ENCODE data around the gene FIGLA. TPM values are rescaled to one million over a fixed set of nuclear protein-coding genes. Genes with fewer than 3 reads are reported as not detected.

The FIGLA gene
- total RNA-seq, 1 experiment from 2014 or later: not detected

DNA sequence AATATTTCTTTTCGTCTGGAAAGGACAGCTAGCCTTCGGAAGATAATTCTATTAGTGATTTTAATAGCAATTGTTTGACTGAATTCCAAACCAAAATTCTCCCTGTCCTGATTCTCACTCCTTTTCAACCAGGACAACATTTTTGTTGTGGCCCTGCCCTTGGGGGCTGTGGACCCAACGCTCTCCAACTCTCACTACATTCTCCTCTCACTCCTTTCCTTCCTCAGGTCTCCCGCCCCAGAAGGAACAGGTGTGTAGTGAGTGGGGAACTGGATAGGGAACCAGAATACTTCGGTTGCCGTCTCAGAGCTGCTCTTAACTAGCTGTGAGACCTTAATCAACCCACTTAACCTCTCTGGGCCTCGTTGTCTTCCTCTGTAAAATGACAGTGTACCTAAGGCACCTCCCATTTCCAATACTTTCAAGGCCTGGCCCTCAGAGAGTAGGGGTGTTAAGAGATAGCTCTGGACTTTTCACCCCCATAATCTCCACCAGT, 21.8 kb downstream of the FIGLA start:
- no peak for DNase-seq

More for the DNA sequence above, 21.8 kb downstream of the FIGLA start:
- Mint-ChIP-seq H3K27ac (peak overlapping the region in 2 of 3 experiments; percentile 50 to 92; a peak in 5 of 7 replicates), H3K4me3 (peak overlapping the region; percentile 57 to 79), H3K27me3 (ENCODE audit: low read depth) (peaks cover 6% of the 10 kb centered on the region), H3K4me1 (peaks cover 48 to 59% of the 10 kb centered on the region in 2 experiments), H3K36me3 (ENCODE audit: insufficient read depth in 1 of 3, low read depth in 3 of 3) (peaks cover 4 to 7% (median 4%) of the 10 kb centered on the region in 3 experiments; a peak in 5 of 7 replicates), H3K9me3 (no peaks in the 10 kb centered on the region; a peak in 1 of 5 replicates)
- Histone ChIP-seq H3K9me3 (ENCODE audit: control insufficient read depth, low read depth, low read length) (no peaks in the 10 kb centered on the region), H3K79me2 (ENCODE audit: insufficient read depth, low read length) (peaks cover 24% of the 10 kb centered on the region; the same call in 1 of the 2 replicates), H3K27me3 (ENCODE audit: insufficient read depth, low read length) (no peaks in the 10 kb centered on the region), H2AFZ (ENCODE audit: low read length) (no peak overlapping the region), H3K27ac (ENCODE audit: insufficient read length, low read depth, low read length) (no peak overlapping the region), H3K23ac (ENCODE audit: insufficient read length, low read depth, low read length) (no peak overlapping the region), H4K8ac (replicated peaks; ENCODE audit: insufficient read length, low read depth, low read length) (no peak overlapping the region), H3K4ac (ENCODE audit: low read depth, low read length) (no peak overlapping the region), H2AK5ac (ENCODE audit: insufficient read length, low read length) (no peak overlapping the region), H4K20me1 (ENCODE audit: control insufficient read depth, insufficient read depth, insufficient read length) (no peaks in the 10 kb centered on the region), H3K14ac (ENCODE audit: insufficient read depth, low read length) (0 out of 2 replicates have a peak overlapping the region, but pooled peaks have one; percentile 38), H2BK12ac (ENCODE audit: insufficient read length, low read depth, low read length) (no peak overlapping the region), H3K4me1 (ENCODE audit: insufficient read depth, low read length) (peaks cover 16% of the 10 kb centered on the region; the same call in 1 of the 2 replicates), H3K9ac (ENCODE audit: extremely low read depth, insufficient read length, low read length) (no peak overlapping the region), H3K23me2 (ENCODE audit: insufficient read length, low read depth, low read length, poor library complexity, severe bottlenecking) (peaks cover 5% of the 10 kb centered on the region), H2BK120ac (ENCODE audit: low read depth, low read length, poor library complexity, severe bottlenecking) (no peak overlapping the region), H3K79me1 (ENCODE audit: insufficient read depth, low read depth, low read length, poor library complexity, severe bottlenecking) (no peaks in the 10 kb centered on the region), H3K56ac (ENCODE audit: insufficient read length, low read depth, low read length) (no peak overlapping the region), H3T11ph (ENCODE audit: low read length) (no peak overlapping the region), H2BK5ac (ENCODE audit: insufficient read length, low read length) (no peak overlapping the region), H2BK15ac (ENCODE audit: low read depth, low read length) (no peak overlapping the region), H3K18ac (ENCODE audit: insufficient read length, low read depth, low read length) (no peak overlapping the region), H4K91ac (ENCODE audit: insufficient read length, low read depth, low read length) (no peak overlapping the region), H4K5ac (ENCODE audit: insufficient read length, low read depth, low read length) (no peak overlapping the region), H3K4me2 (ENCODE audit: insufficient read depth, insufficient read length, low read length) (peak overlapping the region; percentile 22), H2BK20ac (ENCODE audit: low read depth, low read length, poor library complexity, severe bottlenecking) (no peak overlapping the region)
- WGBS (ENCODE audit: extremely low coverage, insufficient read length, low lambda C conversion rate): no CpG with 5 or more reads among the region's 7 CpGs
- TF ChIP-seq, protein P1, sequence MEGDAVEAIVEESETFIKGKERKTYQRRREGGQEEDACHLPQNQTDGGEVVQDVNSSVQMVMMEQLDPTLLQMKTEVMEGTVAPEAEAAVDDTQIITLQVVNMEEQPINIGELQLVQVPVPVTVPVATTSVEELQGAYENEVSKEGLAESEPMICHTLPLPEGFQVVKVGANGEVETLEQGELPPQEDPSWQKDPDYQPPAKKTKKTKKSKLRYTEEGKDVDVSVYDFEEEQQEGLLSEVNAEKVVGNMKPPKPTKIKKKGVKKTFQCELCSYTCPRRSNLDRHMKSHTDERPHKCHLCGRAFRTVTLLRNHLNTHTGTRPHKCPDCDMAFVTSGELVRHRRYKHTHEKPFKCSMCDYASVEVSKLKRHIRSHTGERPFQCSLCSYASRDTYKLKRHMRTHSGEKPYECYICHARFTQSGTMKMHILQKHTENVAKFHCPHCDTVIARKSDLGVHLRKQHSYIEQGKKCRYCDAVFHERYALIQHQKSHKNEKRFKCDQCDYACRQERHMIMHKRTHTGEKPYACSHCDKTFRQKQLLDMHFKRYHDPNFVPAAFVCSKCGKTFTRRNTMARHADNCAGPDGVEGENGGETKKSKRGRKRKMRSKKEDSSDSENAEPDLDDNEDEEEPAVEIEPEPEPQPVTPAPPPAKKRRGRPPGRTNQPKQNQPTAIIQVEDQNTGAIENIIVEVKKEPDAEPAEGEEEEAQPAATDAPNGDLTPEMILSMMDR (conservative IDR thresholded peaks at IDR 0.05): no peak

Measured in H9 (cell line).